Trophoblast cell (in vitro differentiated cells and primary cell): ENCODE measurements around the gene ASTN2.
A peak's percentile ranks its signal among the peaks of the same experiment; 100 is the strongest.

Experiments
- DNase-seq, 2 donors: peaks; one replicate each; pipeline ENCODE4 v3.0.0-alpha.2; 2016
- H2AFZ ChIP-seq: 2 replicates; pipeline ENCODE4 v1.6.1; 2013; ENCODE audit warnings: low read length, moderate library complexity, mild to moderate bottlenecking; ENCODE audit not compliant: insufficient read depth, poor library complexity
- H2AK5ac ChIP-seq: 2 replicates; pipeline ENCODE4 v1.6.1; 2013; ENCODE audit warnings: mild to moderate bottlenecking, low read length
- H2BK120ac ChIP-seq: 2 replicates; pipeline ENCODE4 v1.6.1; 2013; ENCODE audit warnings: low read length, mild to moderate bottlenecking, moderate library complexity; ENCODE audit not compliant: insufficient read depth, poor library complexity
- H2BK12ac ChIP-seq: 2 replicates; pipeline ENCODE4 v1.6.1; 2013; ENCODE audit warnings: mild to moderate bottlenecking, low read length, moderate library complexity
- H2BK5ac ChIP-seq: 2 replicates; pipeline ENCODE4 v1.6.1; 2013; ENCODE audit warnings: low read length, low read depth, moderate library complexity, mild to moderate bottlenecking; ENCODE audit not compliant: poor library complexity
- H3K14ac ChIP-seq: 2 replicates; pipeline ENCODE4 v1.6.1; 2013; ENCODE audit warnings: mild to moderate bottlenecking, low read length
- H3K18ac ChIP-seq: 2 replicates; pipeline ENCODE4 v1.6.1; 2013; ENCODE audit warnings: mild to moderate bottlenecking, low read length
- H3K23ac ChIP-seq: 2 replicates; pipeline ENCODE4 v1.6.1; 2013; ENCODE audit warnings: low read length
- H3K27ac ChIP-seq: 2 replicates; pipeline ENCODE4 v1.5.1; 2013; ENCODE audit warnings: low read depth, mild to moderate bottlenecking, inconsistent platforms, low read length, moderate library complexity
- H3K27me3 ChIP-seq: 2 replicates; pipeline ENCODE4 v1.6.1; 2013; ENCODE audit warnings: inconsistent platforms, mild to moderate bottlenecking, low read length, moderate library complexity; ENCODE audit not compliant: insufficient read depth
- H3K36me3 ChIP-seq, 2 experiments: 1 replicate in 1 of 2; 2 replicates in 1 of 2; pipeline ENCODE4 v1.6.1; 2013; ENCODE audit warnings: low read length in 2 of 2, mild to moderate bottlenecking in 2 of 2, moderate library complexity in 1 of 2; ENCODE audit not compliant: insufficient read depth in 2 of 2, control insufficient read depth in 1 of 2
- H3K4ac ChIP-seq: 2 replicates; pipeline ENCODE4 v1.6.1; 2013; ENCODE audit warnings: low read depth, mild to moderate bottlenecking, low read length, moderate library complexity
- H3K4me1 ChIP-seq, 2 experiments: 1 replicate in 1 of 2; 2 replicates in 1 of 2; pipeline ENCODE4 v1.6.1; 2013; ENCODE audit warnings: low read length in 2 of 2, mild to moderate bottlenecking in 2 of 2, moderate library complexity in 1 of 2; ENCODE audit not compliant: insufficient read depth in 2 of 2, control insufficient read depth in 1 of 2
- H3K4me2 ChIP-seq: 2 replicates; pipeline ENCODE4 v1.6.1; 2013; ENCODE audit warnings: inconsistent platforms, mild to moderate bottlenecking, low read length, moderate library complexity
- H3K4me3 ChIP-seq: 2 replicates; pipeline ENCODE4 v1.5.1; 2013; ENCODE audit warnings: mild to moderate bottlenecking, low read depth, low read length, inconsistent platforms
- H3K79me1 ChIP-seq: one replicate; pipeline ENCODE4 v1.6.1; 2013; ENCODE audit warnings: low read length
- H3K79me2 ChIP-seq: 2 replicates; pipeline ENCODE4 v1.6.1; 2013; ENCODE audit warnings: low read length, mild to moderate bottlenecking; ENCODE audit not compliant: control insufficient read depth, insufficient read depth, poor library complexity
- H3K9ac ChIP-seq: 2 replicates; pipeline ENCODE4 v1.6.1; 2013; ENCODE audit warnings: mild to moderate bottlenecking, low read length
- H3K9me3 ChIP-seq: 2 replicates; pipeline ENCODE4 v1.6.1; 2013; ENCODE audit warnings: low read depth, mild to moderate bottlenecking, control low read depth, inconsistent platforms, low read length; ENCODE audit not compliant: insufficient read depth
- H4K12ac ChIP-seq: 2 replicates; pipeline ENCODE4 v1.6.1; 2013; ENCODE audit warnings: low read depth, mild to moderate bottlenecking, low read length, moderate library complexity
- H4K8ac ChIP-seq: 2 replicates; pipeline ENCODE4 v1.6.1; 2013; ENCODE audit warnings: low read depth, mild to moderate bottlenecking, low read length, moderate library complexity
- H4K91ac ChIP-seq: one replicate; pipeline ENCODE4 v1.6.1; 2013; ENCODE audit warnings: low read depth, mild to moderate bottlenecking, low read length, moderate library complexity
- WGBS: extraction: QIAGEN DNeasy Blood & Tissue Kit; methylation state at CpG from one replicate; pipeline ENCODE4 v1.1.7; 2013; ENCODE audit warnings: missing lambda C conversion rate; ENCODE audit not compliant: insufficient read length, insufficient coverage; ENCODE audit errors: extremely low coverage; 5-methylcytosine and 5-hydroxymethylcytosine counted together

Gene ASTN2

DNA sequence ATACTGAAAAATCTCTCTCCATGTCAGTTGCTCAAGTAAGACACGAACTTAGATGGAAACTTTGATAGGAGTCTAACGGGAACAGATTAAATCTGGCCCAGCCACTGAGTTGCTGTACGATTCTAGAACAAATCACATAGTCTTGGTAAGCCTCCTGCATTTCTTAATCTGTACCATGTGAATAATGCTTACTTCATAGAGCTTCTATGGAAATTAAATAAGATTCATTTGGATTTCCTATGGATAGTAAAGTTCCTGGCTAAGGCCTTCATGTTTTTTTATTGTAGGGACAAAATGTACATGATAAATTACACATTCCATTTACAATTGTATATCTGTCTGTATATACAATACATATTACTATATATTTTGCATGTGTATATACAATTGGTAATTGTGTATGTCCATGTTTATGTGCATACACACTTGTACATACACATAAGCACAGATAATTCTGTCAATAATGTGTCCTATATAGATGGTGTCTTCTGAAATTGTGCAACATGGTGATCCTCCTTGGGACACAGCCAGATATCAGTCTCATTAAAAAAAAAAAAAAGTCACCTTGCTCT lies 397.4 kb downstream of the ASTN2 start:
- no CpG with 5 or more reads among the region's 3 CpGs for WGBS
- DNase-seq: peak; percentile 25 to 72
- no peak overlapping the region for H4K12ac ChIP-seq
- no peak overlapping the region for H3K23ac ChIP-seq
- H2AK5ac ChIP-seq: no peak overlapping the region
- no peak overlapping the region for H4K8ac ChIP-seq
- H3K9me3 ChIP-seq: no peaks in the 10 kb centered on the region
- no peaks in the 10 kb centered on the region for H3K79me1 ChIP-seq
- no peak overlapping the region for H3K18ac ChIP-seq
- H3K4me3 ChIP-seq: no peak overlapping the region
- no peak overlapping the region for H3K4me2 ChIP-seq
- H3K27ac ChIP-seq: no peak overlapping the region
- no peak overlapping the region for H2BK12ac ChIP-seq
- H3K9ac ChIP-seq: no peak overlapping the region
- H2BK5ac ChIP-seq: no peak overlapping the region
- no peak overlapping the region for H3K14ac ChIP-seq
- H3K27me3 ChIP-seq: no peaks in the 10 kb centered on the region
- no peak overlapping the region for H4K91ac ChIP-seq
- H3K4ac ChIP-seq: no peak overlapping the region
- no peak overlapping the region for H2AFZ ChIP-seq
- H3K79me2 ChIP-seq: no peaks in the 10 kb centered on the region
- H3K36me3 ChIP-seq: no peaks in the 10 kb centered on the region
- no peaks in the 10 kb centered on the region for H3K4me1 ChIP-seq
- H2BK120ac ChIP-seq: no peak overlapping the region

DNA sequence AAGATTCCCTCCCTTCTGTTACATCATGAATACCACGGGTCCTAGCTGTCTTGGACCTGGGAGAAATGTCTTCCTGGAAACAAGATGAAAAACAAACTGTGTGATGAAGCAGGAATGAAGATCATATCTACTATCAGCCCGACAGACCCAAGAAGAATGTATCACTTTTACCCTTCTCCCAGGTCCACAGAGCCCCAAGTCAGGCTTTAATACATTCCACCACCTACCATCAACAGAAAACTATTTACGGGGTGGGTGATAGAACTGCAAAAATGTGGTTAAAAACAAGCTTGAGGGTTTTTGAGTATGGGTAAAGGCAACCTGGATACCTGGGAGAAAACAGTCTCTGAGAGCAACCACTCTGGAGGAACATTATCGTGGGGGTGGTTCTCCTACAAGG lies 400.8 kb downstream of the ASTN2 start:
- H3K4ac ChIP-seq: no peak overlapping the region
- no peak overlapping the region for H4K12ac ChIP-seq
- peak; percentile 73 to 92 for DNase-seq
- H3K14ac ChIP-seq: no peak overlapping the region
- no CpG with 5 or more reads among the region's 4 CpGs for WGBS
- no peaks in the 10 kb centered on the region for H3K36me3 ChIP-seq
- H3K9ac ChIP-seq: no peak overlapping the region
- H3K27ac ChIP-seq: no peak overlapping the region
- H4K91ac ChIP-seq: no peak overlapping the region
- H3K27me3 ChIP-seq: no peaks in the 10 kb centered on the region
- no peaks in the 10 kb centered on the region for H3K9me3 ChIP-seq
- no peak overlapping the region for H3K23ac ChIP-seq
- no peak overlapping the region for H2AK5ac ChIP-seq
- H3K4me2 ChIP-seq: no peak overlapping the region
- H2BK120ac ChIP-seq: no peak overlapping the region
- H2BK12ac ChIP-seq: no peak overlapping the region
- H2BK5ac ChIP-seq: no peak overlapping the region
- H3K79me2 ChIP-seq: no peaks in the 10 kb centered on the region
- H3K79me1 ChIP-seq: no peaks in the 10 kb centered on the region
- H3K4me1 ChIP-seq: no peaks in the 10 kb centered on the region
- no peak overlapping the region for H4K8ac ChIP-seq
- H3K4me3 ChIP-seq: no peak overlapping the region
- no peak overlapping the region for H3K18ac ChIP-seq
- no peak overlapping the region for H2AFZ ChIP-seq

DNA sequence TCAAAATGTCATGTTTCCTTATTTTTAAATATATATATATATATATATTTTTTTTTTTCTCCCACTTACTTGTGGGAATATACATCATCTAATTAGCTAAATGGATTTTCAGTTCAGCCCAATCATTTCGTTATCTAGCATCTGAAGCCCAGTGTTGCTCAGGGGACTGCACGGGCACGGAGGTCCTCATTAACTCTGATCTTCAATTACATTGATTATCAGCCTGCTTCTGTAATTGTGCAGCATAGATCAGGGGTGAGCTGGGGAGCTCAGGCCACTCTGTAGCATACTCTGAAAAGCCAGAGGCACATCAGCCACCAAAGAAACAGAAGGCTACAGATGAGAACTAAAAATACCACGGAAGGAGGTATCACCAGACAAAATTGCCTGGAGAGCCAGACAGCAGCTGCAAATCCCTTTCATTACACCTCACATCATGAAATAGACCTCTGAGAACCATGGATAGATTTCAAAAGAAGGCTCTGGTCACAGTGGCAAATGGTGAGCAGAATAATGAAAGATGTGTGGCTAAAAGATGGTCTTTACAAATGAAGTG lies 401.3 kb downstream of the ASTN2 start:
- H3K4me2 ChIP-seq: no peak overlapping the region

DNA sequence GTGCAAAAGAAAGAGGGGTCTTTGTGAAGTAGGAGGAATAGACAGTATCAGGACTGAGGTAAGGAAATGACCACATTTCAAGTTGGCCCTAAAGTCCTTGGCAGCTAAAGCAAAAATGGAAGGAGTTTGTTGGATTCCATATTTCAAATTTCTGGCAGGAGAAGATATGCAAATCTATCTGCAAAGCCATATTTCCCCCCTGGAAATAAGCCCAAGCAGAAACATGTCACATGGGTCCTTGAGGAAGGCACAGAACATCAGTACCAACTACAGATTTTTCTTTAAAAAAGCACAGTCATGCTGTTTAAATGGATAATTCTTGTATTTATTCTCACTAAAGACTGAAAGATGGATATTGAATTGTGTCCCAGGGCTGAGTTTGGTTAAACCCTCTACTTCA lies 404.8 kb downstream of the ASTN2 start:
- Histone ChIP-seq H2AK5ac (no peak overlapping the region), H3K79me2 (no peaks in the 10 kb centered on the region), H3K27ac (no peak overlapping the region), H3K4ac (no peak overlapping the region), H3K4me3 (no peak overlapping the region), H2BK120ac (no peak overlapping the region), H3K18ac (no peak overlapping the region), H2BK12ac (no peak overlapping the region), H3K79me1 (no peaks in the 10 kb centered on the region), H3K23ac (no peak overlapping the region), H2BK5ac (no peak overlapping the region), H3K4me2 (no peak overlapping the region), H3K9ac (no peak overlapping the region), H3K27me3 (no peaks in the 10 kb centered on the region), H4K12ac (no peak overlapping the region), H3K36me3 (no peaks in the 10 kb centered on the region), H4K8ac (no peak overlapping the region), H3K14ac (no peak overlapping the region), H3K4me1 (no peaks in the 10 kb centered on the region), H2AFZ (no peak overlapping the region), H4K91ac (no peak overlapping the region), H3K9me3 (no peaks in the 10 kb centered on the region)
- DNase-seq: no peak

More for the DNA sequence above, 401.3 kb downstream of the ASTN2 start:
- no peak overlapping the region for H3K14ac ChIP-seq
- H2BK120ac ChIP-seq: no peak overlapping the region
- no peak overlapping the region for H3K4me3 ChIP-seq
- DNase-seq: peak; percentile 58 to 66
- H2AK5ac ChIP-seq: no peak overlapping the region
- H3K36me3 ChIP-seq: no peaks in the 10 kb centered on the region
- no peak overlapping the region for H2BK5ac ChIP-seq
- no peak overlapping the region for H3K27ac ChIP-seq
- no peak overlapping the region for H4K91ac ChIP-seq
- H3K18ac ChIP-seq: no peak overlapping the region
- WGBS: no CpG with 5 or more reads among the region's 4 CpGs
- no peak overlapping the region for H2BK12ac ChIP-seq
- no peaks in the 10 kb centered on the region for H3K9me3 ChIP-seq
- H3K27me3 ChIP-seq: no peaks in the 10 kb centered on the region
- no peak overlapping the region for H4K8ac ChIP-seq
- no peak overlapping the region for H3K9ac ChIP-seq
- no peak overlapping the region for H3K23ac ChIP-seq
- H3K79me1 ChIP-seq: no peaks in the 10 kb centered on the region
- no peaks in the 10 kb centered on the region for H3K4me1 ChIP-seq
- no peak overlapping the region for H2AFZ ChIP-seq
- H3K79me2 ChIP-seq: no peaks in the 10 kb centered on the region
- H4K12ac ChIP-seq: no peak overlapping the region
- H3K4ac ChIP-seq: no peak overlapping the region
